PC-3 (cell line): ENCODE data around the gene ZNF319. TPM values are rescaled to one million over a fixed set of nuclear protein-coding genes. Genes with fewer than 3 reads are reported as not detected.

Experiments
- ATAC-seq: fragments of 200-7000 bp; cut with Tn5 transposase; 2 replicates; pipeline ENCODE4 v1.9.1; 2020; ENCODE audit warnings: mild to moderate bottlenecking, moderate library complexity
- BruUV-seq: library from RNA; stranded (reverse); fragments of 400-500 nt; replicated peaks from 2 replicates; lab custom pipeline; 2021; lab: Mats Ljungman, UMichigan
- CTCF ChIA-PET: fragments of 300-600 bp; sonication (Branson Sonifier 250); formaldehyde crosslinking; loops from one replicate; lab custom pipeline; 2022; ENCODE audit warnings: antibody characterized with exemption; lab: Charles Lee
- POLR2A ChIA-PET: fragments of 300-600 bp; sonication (Branson Sonifier 250); formaldehyde crosslinking; loops from one replicate; lab custom pipeline; 2022; ENCODE audit warnings: antibody characterized with exemption; ENCODE audit not compliant: unreplicated experiment; lab: Charles Lee
- DNase-seq: peaks from one replicate; pipeline ENCODE4 v3.0.0-alpha.2; 2015
- H2AFZ ChIP-seq: fragments of 300-600 bp; sonication (generic); 2 replicates; pipeline ENCODE4 v1.6.0; 2016; ENCODE audit warnings: antibody characterized with exemption, low read length
- H3F3A ChIP-seq: fragments of 300-600 bp; sonication (generic); one replicate; pipeline ENCODE4 v1.6.0; 2017; ENCODE audit warnings: antibody characterized with exemption, low read length, control low read depth, mild to moderate bottlenecking; ENCODE audit not compliant: unreplicated experiment
- H3K27ac ChIP-seq: fragments of 300-600 bp; sonication (generic); 2 replicates; pipeline ENCODE4 v1.5.1; 2016; ENCODE audit warnings: mild to moderate bottlenecking, low read length
- H3K27me3 ChIP-seq: fragments of 300-600 bp; sonication (generic); 2 replicates; pipeline ENCODE4 v1.6.1; 2016; ENCODE audit warnings: low read length, mixed read lengths
- H3K36me3 ChIP-seq: fragments of 300-600 bp; sonication (generic); 2 replicates; pipeline ENCODE4 v1.6.1; 2016; ENCODE audit warnings: low read depth, mixed run types, low read length, mixed read lengths
- H3K4me1 ChIP-seq: fragments of 300-600 bp; sonication (generic); 2 replicates; pipeline ENCODE4 v1.5.1; 2016; ENCODE audit warnings: low read length; ENCODE audit not compliant: insufficient read depth
- H3K4me2 ChIP-seq: fragments of 300-600 bp; sonication (generic); 2 replicates; pipeline ENCODE4 v1.6.0; 2016; ENCODE audit warnings: low read length
- H3K4me3 ChIP-seq: fragments of 300-600 bp; sonication (generic); 2 replicates; pipeline ENCODE4 v1.5.1; 2016; ENCODE audit warnings: mild to moderate bottlenecking, low read length, mixed read lengths
- H3K79me2 ChIP-seq: fragments of 300-600 bp; sonication (generic); 2 replicates; pipeline ENCODE4 v1.6.1; 2017; ENCODE audit warnings: low read length, mixed read lengths
- H3K9ac ChIP-seq: fragments of 300-600 bp; sonication (generic); 2 replicates; pipeline ENCODE4 v1.6.0; 2016; ENCODE audit warnings: mild to moderate bottlenecking, low read length
- H3K9me2 ChIP-seq: fragments of 300-600 bp; sonication (generic); replicated peaks from 2 replicates; pipeline ENCODE4 v1.6.1; 2016; ENCODE audit warnings: mixed run types, low read length, mixed read lengths
- H3K9me3 ChIP-seq: fragments of 300-600 bp; sonication (generic); 2 replicates; pipeline ENCODE4 v1.6.1; 2016; ENCODE audit warnings: low read length, mixed read lengths
- H4K20me1 ChIP-seq: fragments of 300-600 bp; sonication (generic); 2 replicates; pipeline ENCODE4 v1.6.1; 2016; ENCODE audit warnings: low read length, mixed read lengths
- CTCF ChIP-seq: fragments of 300-600 bp; sonication (generic); conservative IDR thresholded peaks from 2 replicates; pipeline ENCODE4 v1.5.1; 2017; ENCODE audit warnings: antibody characterized with exemption, low read depth, mild to moderate bottlenecking, low read length
- EZH2 ChIP-seq: fragments of 300-600 bp; sonication (generic); IDR thresholded peaks from one replicate; pipeline ENCODE4 v1.6.1; 2017; ENCODE audit warnings: antibody characterized with exemption, mild to moderate bottlenecking, low read length; ENCODE audit not compliant: unreplicated experiment
- EZH2phosphoT487 ChIP-seq: fragments of 300-600 bp; sonication (generic); IDR thresholded peaks from 2 replicates; pipeline ENCODE4 v1.6.1; 2018; ENCODE audit warnings: mild to moderate bottlenecking, antibody characterized with exemption, low read length, borderline replicate concordance
- intact Hi-C: fragments of 100-400 bp; cut with micrococcal nuclease; formaldehyde crosslinking; loops from 2 replicates; pipeline ENCODE4 v1.9.0; 2023
- total RNA-seq: library from RNA; depleted of rRNA; stranded (reverse); fragments of >200 nt; gene quantifications from 2 replicates; pipeline ENCODE4 v1.2.3, GENCODE V29; 2014

The ZNF319 gene
- total RNA-seq, 1 experiment from 2014 or later = 2.2 TPM

- BruUV-seq = no TSS peak
- Histone ChIP-seq H4K20me1 (no peaks in the 10 kb centered on the region), H3K4me3 (no peak overlapping the region), H3K9me2 (no peaks in the 10 kb centered on the region), H3K27me3 (no peaks in the 10 kb centered on the region), H3K36me3 (no peaks in the 10 kb centered on the region), H3F3A (no peaks in the 10 kb centered on the region), H3K4me1 (peaks cover 24% of the 10 kb centered on the region), H3K4me2 (no peak overlapping the region), H3K79me2 (no peaks in the 10 kb centered on the region), H2AFZ (no peak overlapping the region), H3K27ac (no peak overlapping the region), H3K9ac (no peak overlapping the region), H3K9me3 (no peaks in the 10 kb centered on the region)
- DNase-seq = no peak
- TF ChIP-seq CTCF (no peak), EZH2phosphoT487 (no peak), EZH2 (no peak)
- CTCF ChIA-PET = no interaction called here
- intact Hi-C loops = no loop called here
- POLR2A ChIA-PET = no interaction called here
- no peak for ATAC-seq
Measured at GRCh38 chr16:57995721-57996405, 4.6 kb downstream of the ZNF319 start.

DNA sequence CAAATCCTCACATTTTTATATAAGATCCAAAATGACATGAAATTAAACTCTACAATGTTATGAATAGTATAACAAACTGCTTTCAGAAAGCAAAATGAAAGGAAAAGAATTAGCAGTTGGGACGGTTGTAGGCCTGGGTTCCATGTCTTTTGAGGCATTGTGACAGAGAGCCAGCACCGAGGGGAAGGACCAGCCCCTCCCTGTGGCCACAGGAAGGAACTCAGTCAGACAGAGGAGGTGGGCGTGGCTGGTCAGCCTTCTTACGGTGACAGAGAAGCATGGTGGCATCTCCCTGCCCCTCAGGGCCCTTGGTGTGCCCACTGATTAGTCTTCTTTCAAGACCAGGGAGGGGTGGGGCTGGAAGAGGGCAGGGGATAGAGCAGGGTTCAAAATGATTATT is 5.7 kb downstream of the ZNF319 start:
- Histone ChIP-seq H3K9me3 (no peaks in the 10 kb centered on the region), H3K27me3 (no peaks in the 10 kb centered on the region), H3K4me1 (peaks cover 24% of the 10 kb centered on the region), H3K4me3 (no peak overlapping the region), H4K20me1 (no peaks in the 10 kb centered on the region), H3K9me2 (no peaks in the 10 kb centered on the region), H2AFZ (no peak overlapping the region), H3K79me2 (no peaks in the 10 kb centered on the region), H3K27ac (no peak overlapping the region), H3F3A (no peaks in the 10 kb centered on the region), H3K4me2 (no peak overlapping the region), H3K9ac (no peak overlapping the region), H3K36me3 (no peaks in the 10 kb centered on the region)
- BruUV-seq = no TSS peak
- DNase-seq (peak; percentile 37), ATAC-seq (no peak)
- ChIA-PET CTCF (no interaction called here), POLR2A (no interaction called here)
- intact Hi-C loops = no loop called here
- no peak for TF ChIP-seq EZH2
- peak; percentile 39 for TF ChIP-seq CTCF
- TF ChIP-seq EZH2phosphoT487 = no peak

DNA sequence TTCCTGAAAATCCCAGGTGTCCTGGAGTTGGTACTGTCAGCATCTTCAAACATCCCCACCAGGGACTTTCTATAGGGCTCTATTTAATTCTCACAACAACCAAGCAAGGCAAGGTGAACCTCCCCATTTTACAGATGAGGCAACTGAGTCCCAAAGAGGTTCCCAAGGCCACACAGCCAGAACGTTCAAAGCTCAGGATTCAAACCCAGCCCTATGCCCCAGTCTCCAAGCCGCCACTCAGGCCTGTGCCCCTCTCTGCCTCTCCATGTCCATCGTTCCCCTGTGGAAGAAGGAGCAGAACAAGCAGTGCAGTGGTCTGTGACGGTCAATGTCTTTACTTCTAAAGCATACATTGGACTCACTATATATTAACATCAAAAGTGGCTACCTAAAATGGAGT is 6.1 kb downstream of the ZNF319 start:
- Histone ChIP-seq H3K79me2 (no peaks in the 10 kb centered on the region), H3K9me3 (no peaks in the 10 kb centered on the region), H3K4me1 (peaks cover 20% of the 10 kb centered on the region), H3K27ac (no peak overlapping the region), H4K20me1 (no peaks in the 10 kb centered on the region), H3K4me2 (no peak overlapping the region), H3K27me3 (no peaks in the 10 kb centered on the region), H3K9me2 (no peaks in the 10 kb centered on the region), H3K9ac (no peak overlapping the region), H3K36me3 (no peaks in the 10 kb centered on the region), H2AFZ (no peak overlapping the region), H3K4me3 (no peak overlapping the region), H3F3A (no peaks in the 10 kb centered on the region)
- no TSS peak for BruUV-seq
- intact Hi-C loops = no loop called here
- ChIA-PET POLR2A (no interaction called here), CTCF (no interaction called here)
- no peak for ATAC-seq
- no peak for TF ChIP-seq EZH2
- TF ChIP-seq CTCF = no peak
- no peak for TF ChIP-seq EZH2phosphoT487
- no peak for DNase-seq
